Mucosa of rectum (tissue), 2 donors: ENCODE results near the gene SPEN.

Source experiments
- H3K27ac ChIP-seq, 2 donors: one replicate each; pipeline ENCODE4 v1.7.0; 2013; ENCODE audit warnings: inconsistent platforms in 2 of 2, low read depth in 2 of 2, low read length in 2 of 2
- H3K27me3 ChIP-seq, 2 donors: one replicate each; pipeline ENCODE4 v1.7.0; 2013; ENCODE audit warnings: low read length in 2 of 2; ENCODE audit not compliant: control insufficient read depth in 2 of 2, insufficient read depth in 2 of 2
- H3K36me3 ChIP-seq, 2 donors: one replicate each; pipeline ENCODE4 v1.7.0; 2013; ENCODE audit warnings: low read length in 2 of 2; ENCODE audit not compliant: control insufficient read depth in 2 of 2, insufficient read depth in 2 of 2
- H3K4me1 ChIP-seq, 2 donors: one replicate each; pipeline ENCODE4 v1.7.0; 2013; ENCODE audit warnings: low read length in 2 of 2, mild to moderate bottlenecking in 1 of 2; ENCODE audit not compliant: control insufficient read depth in 2 of 2, insufficient read depth in 2 of 2
- H3K4me3 ChIP-seq, 2 donors: one replicate each; pipeline ENCODE4 v1.7.0; 2013; ENCODE audit warnings: low read length in 2 of 2
- H3K9ac ChIP-seq, 2 donors: one replicate each; pipeline ENCODE4 v1.7.0; 2013; ENCODE audit warnings: low read length in 2 of 2, low read depth in 1 of 2, mild to moderate bottlenecking in 1 of 2
- H3K9me3 ChIP-seq, 2 donors: one replicate each; pipeline ENCODE4 v1.7.0; 2013; ENCODE audit warnings: low read length in 2 of 2; ENCODE audit not compliant: control insufficient read depth in 2 of 2
- donor health status: healthy.
- donor health status: Normal muscosa, but diverticular disease.

The SPEN gene

DNA sequence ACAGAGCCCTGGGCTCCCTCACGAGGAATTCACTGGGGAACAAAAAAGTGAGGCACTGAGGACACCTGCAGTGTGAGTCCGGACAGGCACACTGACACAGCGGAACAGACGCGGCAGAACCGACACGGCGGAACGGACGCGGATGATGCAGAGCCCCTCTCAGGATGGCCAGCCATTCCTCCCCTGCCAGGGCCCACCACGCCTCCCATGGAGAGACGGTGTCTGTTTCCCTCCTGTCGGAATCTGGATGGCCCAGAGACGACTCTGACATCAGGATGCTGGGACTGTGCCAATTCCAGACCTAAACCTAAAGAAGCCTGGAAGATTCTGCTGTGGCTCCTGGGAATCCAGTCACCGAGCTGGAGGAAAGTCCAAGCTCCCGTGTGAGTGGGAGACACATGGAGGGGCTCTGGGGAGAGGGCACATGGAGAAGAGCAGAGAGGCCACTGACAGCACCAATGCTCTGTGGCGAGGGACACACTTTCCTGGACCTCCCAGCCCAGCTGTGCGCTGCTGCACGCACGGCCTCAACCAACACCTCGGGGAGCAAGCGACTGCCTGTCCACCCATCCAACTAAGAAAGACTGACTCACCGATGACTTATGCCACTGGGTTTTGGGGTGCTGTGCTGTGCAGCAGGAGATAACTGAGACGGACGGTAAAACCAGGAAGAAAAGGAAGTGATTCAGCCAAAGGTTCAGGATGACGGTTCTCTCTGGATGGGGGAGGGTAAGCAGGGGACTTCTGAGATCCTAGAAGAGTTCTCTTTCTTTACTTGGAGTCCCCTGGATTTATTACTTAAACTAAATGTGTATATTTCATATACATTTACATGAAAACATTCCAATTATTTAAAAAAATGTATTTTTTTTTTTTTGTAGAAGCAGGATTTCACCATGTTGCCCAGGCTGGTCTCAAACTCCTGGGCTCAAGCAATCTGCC lies 105.1 kb downstream of the SPEN start:
- no peaks in the 10 kb centered on the region for H3K9me3 ChIP-seq
- no peak overlapping the region for H3K4me3 ChIP-seq
- no peak overlapping the region for H3K27ac ChIP-seq
- H3K36me3 ChIP-seq = peaks cover 6 to 7% of the 10 kb centered on the region in 2 donors
- peaks cover 8 to 21% of the 10 kb centered on the region in 2 donors for H3K4me1 ChIP-seq
- no peaks in the 10 kb centered on the region for H3K27me3 ChIP-seq
- no peak overlapping the region for H3K9ac ChIP-seq

DNA sequence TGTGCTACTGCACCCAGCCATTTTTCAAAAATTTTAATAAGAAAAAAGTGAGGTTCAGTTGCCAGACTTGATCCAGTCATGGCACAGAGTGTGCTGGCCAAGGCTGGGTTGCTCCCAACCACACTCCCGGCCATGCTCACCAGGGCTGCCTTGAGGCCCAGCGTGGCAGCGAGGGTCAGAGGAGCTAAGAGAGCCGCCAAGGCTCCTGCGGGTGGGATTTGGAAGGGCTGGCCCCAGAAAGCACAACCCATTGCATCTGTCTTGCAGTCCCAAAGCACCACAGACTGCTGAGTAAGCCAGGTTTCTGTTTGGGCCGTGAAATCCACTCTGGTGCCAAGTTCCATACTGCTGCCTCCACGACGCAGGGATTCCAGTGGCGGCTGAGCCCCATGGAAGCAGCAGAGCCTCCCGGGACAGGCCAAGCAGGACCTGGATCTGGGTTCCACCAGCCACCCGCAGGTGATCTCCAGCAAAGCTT lies 105.8 kb downstream of the SPEN start:
- Histone ChIP-seq H3K36me3 (peaks cover 0 to under 1% of the 10 kb centered on the region in 2 donors), H3K9ac (no peak overlapping the region), H3K27me3 (no peaks in the 10 kb centered on the region), H3K4me3 (no peak overlapping the region), H3K4me1 (peaks cover 8 to 21% of the 10 kb centered on the region in 2 donors), H3K9me3 (no peaks in the 10 kb centered on the region), H3K27ac (no peak overlapping the region)

DNA sequence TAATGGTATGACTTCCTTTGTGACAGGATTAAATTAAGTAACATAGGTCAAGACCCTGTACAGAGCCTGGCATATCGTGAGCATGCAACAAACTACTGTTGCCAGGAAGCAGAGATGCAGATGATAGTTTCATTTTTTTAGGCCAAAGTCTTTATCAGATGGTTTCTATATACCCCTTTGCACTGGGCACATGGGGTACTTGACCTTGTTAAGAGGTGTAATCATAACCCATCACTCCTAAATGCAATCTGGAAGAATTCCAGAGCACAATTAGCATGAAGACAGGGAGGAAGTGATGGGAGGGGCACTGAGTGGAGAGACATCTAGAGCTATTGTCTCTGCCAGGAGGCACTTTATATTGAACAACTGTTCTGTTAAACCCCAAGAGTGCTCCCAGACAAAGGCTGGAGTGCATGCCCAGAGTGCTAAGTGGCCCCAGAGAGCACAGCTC lies 106.3 kb downstream of the SPEN start:
- Histone ChIP-seq H3K36me3 (no peaks in the 10 kb centered on the region), H3K27me3 (no peaks in the 10 kb centered on the region), H3K4me3 (no peak overlapping the region), H3K9me3 (no peaks in the 10 kb centered on the region), H3K27ac (no peak overlapping the region), H3K4me1 (peaks cover 8 to 21% of the 10 kb centered on the region in 2 donors), H3K9ac (no peak overlapping the region)

DNA sequence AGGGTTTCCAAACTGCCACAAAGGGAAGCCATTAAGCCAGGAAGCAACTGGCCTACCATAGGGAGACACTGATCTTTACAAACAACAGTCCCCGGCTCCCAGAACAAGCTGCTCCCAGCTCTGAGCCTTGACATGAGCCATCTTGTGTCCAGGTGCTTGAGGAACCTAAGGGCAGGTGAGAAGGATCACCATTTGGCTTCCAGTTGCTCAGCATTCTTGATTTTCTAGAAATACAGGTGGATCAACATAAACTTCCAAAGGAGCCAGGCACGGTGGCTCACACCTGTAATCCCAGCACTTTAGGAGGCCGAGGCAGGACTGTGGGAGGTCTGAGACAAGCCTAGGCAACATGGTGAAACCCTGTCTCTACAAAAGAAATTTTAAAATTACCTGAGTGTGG lies 106.8 kb downstream of the SPEN start:
- Histone ChIP-seq H3K4me3 (no peak overlapping the region), H3K9me3 (no peaks in the 10 kb centered on the region), H3K9ac (no peak overlapping the region), H3K4me1 (peaks cover 8 to 21% of the 10 kb centered on the region in 2 donors), H3K27me3 (no peaks in the 10 kb centered on the region), H3K27ac (no peak overlapping the region), H3K36me3 (no peaks in the 10 kb centered on the region)

DNA sequence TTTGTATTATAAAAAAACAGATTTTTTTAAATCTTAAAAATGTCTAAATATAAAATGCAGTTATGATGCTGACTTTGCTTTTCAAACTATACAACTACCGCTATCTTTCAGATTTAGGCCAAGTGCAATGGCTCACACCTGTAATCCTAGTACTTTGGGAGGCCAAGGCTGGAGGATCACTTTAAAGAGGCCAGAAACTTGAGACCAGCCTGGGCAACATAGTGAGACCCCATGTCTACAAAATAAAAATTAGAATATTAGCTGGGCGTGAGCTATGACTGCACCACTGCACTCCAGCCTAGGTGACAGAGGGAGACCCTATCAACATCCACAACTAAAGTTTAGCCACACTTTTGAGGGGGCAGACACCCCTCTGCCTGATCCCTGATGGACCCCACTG lies 108.0 kb downstream of the SPEN start:
- no peak overlapping the region for H3K9ac ChIP-seq
- no peak overlapping the region for H3K27ac ChIP-seq
- no peaks in the 10 kb centered on the region for H3K9me3 ChIP-seq
- no peak overlapping the region for H3K4me3 ChIP-seq
- H3K36me3 ChIP-seq = no peaks in the 10 kb centered on the region
- H3K4me1 ChIP-seq = peaks cover 3 to 15% of the 10 kb centered on the region in 2 donors
- no peaks in the 10 kb centered on the region for H3K27me3 ChIP-seq

DNA sequence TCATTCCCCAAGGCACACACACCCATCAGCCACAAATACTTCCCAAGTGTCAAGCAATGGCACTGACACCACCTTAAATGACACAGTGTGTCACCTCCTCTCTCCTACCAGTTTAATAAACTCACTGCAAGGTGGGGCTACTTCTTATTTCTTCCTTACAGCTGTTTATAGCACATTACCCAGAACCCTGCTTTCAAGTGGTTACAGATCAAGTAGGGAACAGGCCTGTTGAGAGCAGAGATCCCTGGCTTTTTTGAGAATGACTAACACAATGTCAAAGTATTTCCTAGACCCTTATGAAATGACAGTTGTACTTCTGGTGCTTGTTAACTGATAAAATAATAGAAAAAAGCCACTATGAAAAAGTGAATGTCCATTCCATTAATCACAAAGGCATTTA lies 108.6 kb downstream of the SPEN start:
- H3K9me3 ChIP-seq = no peaks in the 10 kb centered on the region
- no peaks in the 10 kb centered on the region for H3K27me3 ChIP-seq
- no peak overlapping the region for H3K9ac ChIP-seq
- no peak overlapping the region for H3K4me3 ChIP-seq
- H3K36me3 ChIP-seq = no peaks in the 10 kb centered on the region
- no peak overlapping the region for H3K27ac ChIP-seq
- H3K4me1 ChIP-seq = peaks cover 0 to 10% of the 10 kb centered on the region in 2 donors

DNA sequence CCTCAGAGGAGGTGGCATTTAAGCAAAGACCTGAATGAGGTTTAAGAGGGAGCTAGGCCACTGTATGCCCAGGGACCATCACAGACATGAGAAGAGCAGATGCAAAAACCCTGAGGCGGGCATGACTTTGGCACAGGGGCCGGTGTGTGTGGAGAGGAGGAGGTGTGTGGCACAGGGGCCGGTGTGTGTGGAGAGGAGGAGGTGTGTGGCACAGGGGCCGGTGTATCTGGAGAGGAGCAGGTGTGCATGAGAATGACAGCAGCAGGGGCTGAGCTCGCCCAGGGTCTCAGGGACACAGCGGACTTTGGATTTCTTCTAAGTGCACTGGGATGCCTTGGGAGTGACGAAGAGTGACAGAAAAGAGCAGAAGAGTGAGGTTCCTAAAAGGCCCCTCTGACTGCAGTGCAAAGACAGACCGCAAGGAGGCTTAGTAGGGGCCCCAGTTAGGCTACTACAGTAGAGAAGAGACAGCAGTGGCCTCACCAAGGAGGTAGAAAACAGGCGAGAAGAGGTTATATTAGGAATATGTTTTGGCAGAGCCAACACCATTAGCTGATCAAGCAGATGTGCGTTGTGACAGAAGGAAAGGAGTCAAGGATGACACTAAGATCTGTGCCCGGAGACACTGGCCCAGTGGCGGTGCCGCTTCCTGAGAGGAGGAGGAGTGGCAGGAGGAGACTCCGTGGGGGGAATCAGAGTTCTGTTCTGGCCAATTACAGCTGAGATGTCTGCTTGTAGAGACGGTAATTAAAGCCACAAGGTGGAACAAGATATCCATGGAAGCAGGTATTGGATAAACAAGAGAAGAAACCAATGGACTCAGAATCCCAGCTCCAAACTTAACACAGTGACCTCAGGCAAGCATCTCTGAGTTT lies 110.0 kb downstream of the SPEN start:
- Histone ChIP-seq H3K4me3 (no peak overlapping the region), H3K4me1 (peaks cover 0 to 10% of the 10 kb centered on the region in 2 donors), H3K9ac (no peak overlapping the region), H3K9me3 (no peaks in the 10 kb centered on the region), H3K27ac (no peak overlapping the region), H3K36me3 (no peaks in the 10 kb centered on the region), H3K27me3 (no peaks in the 10 kb centered on the region)

DNA sequence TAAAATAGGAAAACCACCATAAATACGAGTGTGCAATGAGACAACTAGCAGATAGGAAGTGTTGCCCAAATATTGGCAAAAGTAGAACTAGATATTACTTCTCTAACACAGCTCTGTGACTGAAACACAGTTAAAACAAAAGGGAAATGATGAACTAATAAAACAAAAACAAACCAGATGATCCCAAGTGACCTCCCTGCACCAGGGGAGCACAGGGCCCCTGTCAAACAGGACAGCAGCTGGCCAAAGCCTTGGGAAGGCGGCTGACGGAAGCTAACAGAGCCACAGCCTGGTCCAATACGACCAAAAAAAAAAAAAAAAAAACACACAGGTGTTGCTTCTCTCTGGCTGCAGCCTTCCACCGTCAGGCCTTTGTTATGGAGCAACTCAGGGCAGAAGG lies 110.6 kb downstream of the SPEN start:
- H3K36me3 ChIP-seq = no peaks in the 10 kb centered on the region
- no peaks in the 10 kb centered on the region for H3K9me3 ChIP-seq
- peaks cover 0 to 11% of the 10 kb centered on the region in 2 donors for H3K4me1 ChIP-seq
- H3K27me3 ChIP-seq = no peaks in the 10 kb centered on the region
- H3K9ac ChIP-seq = no peak overlapping the region
- no peak overlapping the region for H3K4me3 ChIP-seq
- no peak overlapping the region for H3K27ac ChIP-seq

DNA sequence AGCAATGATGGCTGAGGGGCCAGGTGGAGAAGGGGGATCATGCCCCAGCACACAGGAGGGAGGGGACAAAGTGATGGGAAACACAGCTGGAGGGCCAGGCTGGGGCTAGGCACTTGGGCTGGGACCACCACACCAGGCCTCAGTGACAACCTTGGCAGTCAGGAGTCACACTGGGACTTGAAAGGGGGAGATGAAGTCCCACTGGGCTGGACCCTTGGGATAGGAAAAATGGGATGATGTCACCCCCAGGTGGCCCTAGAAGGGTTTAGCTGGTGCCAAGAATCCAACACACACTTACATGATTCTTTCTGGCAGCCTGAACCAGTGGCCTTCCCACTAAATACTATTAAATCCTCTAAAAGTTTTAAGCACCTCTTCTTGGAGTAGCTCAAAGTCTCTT lies 111.3 kb downstream of the SPEN start:
- H3K9ac ChIP-seq = no peak overlapping the region
- H3K27ac ChIP-seq = no peak overlapping the region
- H3K27me3 ChIP-seq = no peaks in the 10 kb centered on the region
- H3K9me3 ChIP-seq = no peaks in the 10 kb centered on the region
- peaks cover 5 to 18% of the 10 kb centered on the region in 2 donors for H3K4me1 ChIP-seq
- H3K36me3 ChIP-seq = no peaks in the 10 kb centered on the region
- H3K4me3 ChIP-seq = no peak overlapping the region

DNA sequence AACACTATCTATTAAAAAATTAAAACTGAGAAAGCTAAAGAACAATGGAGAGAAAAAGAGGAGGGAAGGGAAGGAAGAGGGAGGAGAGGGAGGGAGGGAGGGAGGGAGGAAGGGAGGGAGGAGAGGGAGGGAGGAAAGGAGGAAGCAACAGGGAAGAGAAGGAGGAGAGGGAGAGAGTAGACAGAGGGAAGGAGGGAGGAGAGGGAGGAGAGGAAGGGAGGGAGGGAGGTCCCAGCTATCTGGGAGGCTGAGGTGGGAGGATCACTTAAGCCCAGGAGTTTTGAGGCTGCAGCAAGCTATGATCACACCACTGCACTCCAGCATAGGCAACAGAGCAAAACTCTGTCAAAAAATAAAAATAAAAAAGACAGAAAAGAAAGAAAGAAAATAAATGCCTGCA lies 111.9 kb downstream of the SPEN start:
- Histone ChIP-seq H3K27me3 (no peaks in the 10 kb centered on the region), H3K9ac (no peak overlapping the region), H3K9me3 (no peaks in the 10 kb centered on the region), H3K4me3 (no peak overlapping the region), H3K4me1 (peaks cover 6 to 15% of the 10 kb centered on the region in 2 donors), H3K27ac (no peak overlapping the region), H3K36me3 (no peaks in the 10 kb centered on the region)
